K562 (cell line): ENCODE measurements around the gene KCNH2. TPM values are rescaled to one million over a fixed set of nuclear protein-coding genes. Genes with fewer than 3 reads are reported as not detected.

Experiments
- C11orf30 ChIP-seq: fragments of 450-650 bp; IDR thresholded peaks from 2 replicates; pipeline ENCODE4 v1.6.1; 2016; ENCODE audit warnings: low read depth, mild to moderate bottlenecking
- CHD1 ChIP-seq: fragments of 200-600 bp; sonication (generic); IDR thresholded peaks from one replicate; pipeline ENCODE4 v1.6.1; 2012; ENCODE audit warnings: mild to moderate bottlenecking, moderate library complexity, low read length, inconsistent platforms
- FOXK1 ChIP-seq: sonication (generic); formaldehyde crosslinking; IDR thresholded peaks from 2 replicates; pipeline ENCODE4 v1.8.0; 2022; ENCODE audit warnings: missing genetic modification reagents, mild to moderate bottlenecking, borderline replicate concordance
- FOXK2 ChIP-seq, 2 experiments: fragments of 450-650 bp; IDR thresholded peaks in 1 of 2; conservative IDR thresholded peaks in 1 of 2; 2 replicates each; pipeline ENCODE4 v1.6.1; 2016; ENCODE audit warnings: low read depth in 2 of 2, mild to moderate bottlenecking in 1 of 2
- L3MBTL2 ChIP-seq: fragments of 450-650 bp; IDR thresholded peaks from 2 replicates; pipeline ENCODE4 v1.6.1; 2016; ENCODE audit warnings: mild to moderate bottlenecking, moderate library complexity
- NFE2 ChIP-seq: IDR thresholded peaks from 2 replicates; pipeline ENCODE4 v1.6.1; 2014; ENCODE audit warnings: antibody characterized with exemption, low read depth
- NFIC ChIP-seq: fragments of 450-650 bp; IDR thresholded peaks from 2 replicates; pipeline ENCODE4 v1.6.1; 2017; ENCODE audit warnings: mild to moderate bottlenecking, inconsistent platforms
- PPARD ChIP-seq: fragments of 250-450 bp; sonication (Bioruptor Pico); IDR thresholded peaks from 2 replicates; pipeline ENCODE4 v1.8.0; 2022; ENCODE audit warnings: inconsistent platforms, mild to moderate bottlenecking, moderate library complexity
- RAD21 ChIP-seq, 2 experiments: fragments of 250-450 bp in 1 of 2; fragments of 450-650 bp in 1 of 2; sonication (Bioruptor Pico) in 1 of 2; formaldehyde crosslinking in 1 of 2; IDR thresholded peaks in 1 of 2; conservative IDR thresholded peaks in 1 of 2; 2 replicates each; pipeline versions ENCODE4 v1.4.0 to v1.8.0; 2020 to 2022; ENCODE audit warnings: mild to moderate bottlenecking in 2 of 2, moderate library complexity in 1 of 2
- TCF3 ChIP-seq: sonication (generic); formaldehyde crosslinking; IDR thresholded peaks from 2 replicates; pipeline ENCODE4 v1.4.0; 2020; ENCODE audit warnings: mild to moderate bottlenecking, missing genetic modification reagents
- ZBED1 ChIP-seq: IDR thresholded peaks from 2 replicates; pipeline ENCODE4 v1.6.1; 2014
- ZKSCAN8 ChIP-seq: fragments of 200-800 bp; sonication (Bioruptor generic); IDR thresholded peaks from 2 replicates; pipeline ENCODE4 v1.6.1; 2016; ENCODE audit warnings: missing genetic modification characterization, missing compliant biosample characterization
- ZNF561 ChIP-seq: fragments of 450-650 bp; formaldehyde crosslinking; conservative IDR thresholded peaks from 2 replicates; pipeline ENCODE4 v1.4.0; 2020; ENCODE audit warnings: mild to moderate bottlenecking, moderate library complexity
- polyA plus RNA-seq, 8 experiments: library from polyadenylated mRNA; depleted of rRNA in 4 of 8; stranded (reverse) in 5 of 8; unstranded in 3 of 8; fragments of >200 nt; fragmentation: Nextera tagmentation in 2 of 8; fragmentation: Illumina TruSeq in 1 of 8; extraction: Ambion mirVana in 2 of 8; extraction: Trizol in 1 of 8; gene quantifications; 2 replicates each; pipeline versions ENCODE4 v1.2.1 to v1.2.3, GENCODE V29; 2011 to 2014; ENCODE audit warnings: inconsistent platforms in 1 of 8, missing spikeins in 1 of 8
- total RNA-seq, 7 experiments: library from RNA; depleted of rRNA in 6 of 7; stranded (reverse); fragments of >200 nt in 6 of 7; fragmentation: Illumina TruSeq in 2 of 7; extraction: Trizol in 2 of 7; gene quantifications; 2 replicates each; pipeline versions ENCODE4 v1.2.1 to v1.2.3, GENCODE V29; 2011 to 2021; ENCODE audit warnings: low replicate concordance in 1 of 7
- TF ChIP-seq, protein P1 (sequence below): sonication (generic); formaldehyde crosslinking; IDR thresholded peaks from 2 replicates; pipeline ENCODE4 v1.8.1; 2023; ENCODE audit warnings: mild to moderate bottlenecking, missing genetic modification reagents
- TF ChIP-seq, protein P2 (sequence below): IDR thresholded peaks from 2 replicates; pipeline ENCODE4 v1.6.1; 2011; ENCODE audit warnings: borderline replicate concordance, low read depth, mild to moderate bottlenecking, moderate library complexity, low read length; ENCODE audit not compliant: insufficient read depth, poor library complexity, severe bottlenecking
- TF ChIP-seq, protein P3 (sequence below), 2 experiments: IDR thresholded peaks in 1 of 2; conservative IDR thresholded peaks in 1 of 2; 2 replicates each; pipeline ENCODE4 v1.6.1; 2016; ENCODE audit warnings: low read depth in 2 of 2, mild to moderate bottlenecking in 1 of 2, missing compliant biosample characterization in 1 of 2, missing genetic modification characterization in 1 of 2, moderate library complexity in 1 of 2
- TF ChIP-seq, protein P4 (sequence below), 2 experiments: IDR thresholded peaks; 2 replicates each; pipeline ENCODE4 v1.6.1; 2012; ENCODE audit warnings: improper control_type of control experiment in 2 of 2, low read depth in 2 of 2, low read length in 2 of 2, borderline replicate concordance in 1 of 2

Gene KCNH2
- total and polyA plus RNA-seq, 9 of the 15 experiments (the other 6 are each of a cell fraction or from before 2014, with no cell fraction given), result 18.1 to 368 (median 218) TPM

DNA sequence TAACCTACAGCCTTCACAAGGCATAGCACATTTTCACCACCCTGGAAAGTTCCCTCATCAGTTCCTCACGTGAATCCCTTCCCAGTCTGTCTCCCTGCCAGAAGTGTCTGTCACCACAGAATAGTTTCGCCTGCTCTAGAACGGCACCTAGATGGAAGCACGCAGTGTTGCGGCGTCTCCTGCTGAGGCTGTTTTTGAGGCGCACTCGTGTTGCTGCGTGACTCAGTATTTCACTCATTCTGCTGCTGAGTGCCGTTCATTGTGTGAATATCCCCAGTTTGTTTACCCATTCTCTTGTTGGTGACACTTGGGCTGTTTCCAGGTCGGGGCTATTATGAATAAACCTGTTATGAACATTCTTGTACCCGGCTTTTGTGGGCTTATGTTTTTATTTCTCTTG, 25.5 kb upstream of the KCNH2 start (continued):
- TF ChIP-seq ZBED1 (no peak), NFE2 (peak; percentile 86), NFIC (peak; percentile 53), RAD21 (CRISPR knock-in tag; conservative IDR thresholded peaks at IDR 0.05 in 1 of 2, IDR thresholded peaks at IDR 0.05 in 1 of 2) (peak in 1 of 2 experiments; percentile 51; a peak in 2 of 4 replicates), TCF3 (CRISPR knock-in tag) (no peak), ZNF561 (CRISPR knock-in tag) (no peak), PPARD (no peak), CHD1 (no peak), C11orf30 (peak; percentile 75), FOXK1 (CRISPR knock-in tag) (no peak), L3MBTL2 (peak; percentile 81), ZKSCAN8 (CRISPR knock-in tag) (no peak), FOXK2 (conservative IDR thresholded peaks at IDR 0.05 in 1 of 2, IDR thresholded peaks at IDR 0.05 in 1 of 2; ENCODE audit: low read depth in 2 of 2) (peak; percentile 75 to 82; a peak in 3 of 4 replicates)
- TF ChIP-seq, protein P1, sequence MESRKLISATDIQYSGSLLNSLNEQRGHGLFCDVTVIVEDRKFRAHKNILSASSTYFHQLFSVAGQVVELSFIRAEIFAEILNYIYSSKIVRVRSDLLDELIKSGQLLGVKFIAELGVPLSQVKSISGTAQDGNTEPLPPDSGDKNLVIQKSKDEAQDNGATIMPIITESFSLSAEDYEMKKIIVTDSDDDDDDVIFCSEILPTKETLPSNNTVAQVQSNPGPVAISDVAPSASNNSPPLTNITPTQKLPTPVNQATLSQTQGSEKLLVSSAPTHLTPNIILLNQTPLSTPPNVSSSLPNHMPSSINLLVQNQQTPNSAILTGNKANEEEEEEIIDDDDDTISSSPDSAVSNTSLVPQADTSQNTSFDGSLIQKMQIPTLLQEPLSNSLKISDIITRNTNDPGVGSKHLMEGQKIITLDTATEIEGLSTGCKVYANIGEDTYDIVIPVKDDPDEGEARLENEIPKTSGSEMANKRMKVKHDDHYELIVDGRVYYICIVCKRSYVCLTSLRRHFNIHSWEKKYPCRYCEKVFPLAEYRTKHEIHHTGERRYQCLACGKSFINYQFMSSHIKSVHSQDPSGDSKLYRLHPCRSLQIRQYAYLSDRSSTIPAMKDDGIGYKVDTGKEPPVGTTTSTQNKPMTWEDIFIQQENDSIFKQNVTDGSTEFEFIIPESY (CRISPR knock-in tag), result peak; percentile 60; the same call in 1 of the 2 replicates
- TF ChIP-seq, protein P2, sequence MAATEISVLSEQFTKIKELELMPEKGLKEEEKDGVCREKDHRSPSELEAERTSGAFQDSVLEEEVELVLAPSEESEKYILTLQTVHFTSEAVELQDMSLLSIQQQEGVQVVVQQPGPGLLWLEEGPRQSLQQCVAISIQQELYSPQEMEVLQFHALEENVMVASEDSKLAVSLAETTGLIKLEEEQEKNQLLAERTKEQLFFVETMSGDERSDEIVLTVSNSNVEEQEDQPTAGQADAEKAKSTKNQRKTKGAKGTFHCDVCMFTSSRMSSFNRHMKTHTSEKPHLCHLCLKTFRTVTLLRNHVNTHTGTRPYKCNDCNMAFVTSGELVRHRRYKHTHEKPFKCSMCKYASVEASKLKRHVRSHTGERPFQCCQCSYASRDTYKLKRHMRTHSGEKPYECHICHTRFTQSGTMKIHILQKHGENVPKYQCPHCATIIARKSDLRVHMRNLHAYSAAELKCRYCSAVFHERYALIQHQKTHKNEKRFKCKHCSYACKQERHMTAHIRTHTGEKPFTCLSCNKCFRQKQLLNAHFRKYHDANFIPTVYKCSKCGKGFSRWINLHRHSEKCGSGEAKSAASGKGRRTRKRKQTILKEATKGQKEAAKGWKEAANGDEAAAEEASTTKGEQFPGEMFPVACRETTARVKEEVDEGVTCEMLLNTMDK, result no peak
- TF ChIP-seq, protein P3, sequence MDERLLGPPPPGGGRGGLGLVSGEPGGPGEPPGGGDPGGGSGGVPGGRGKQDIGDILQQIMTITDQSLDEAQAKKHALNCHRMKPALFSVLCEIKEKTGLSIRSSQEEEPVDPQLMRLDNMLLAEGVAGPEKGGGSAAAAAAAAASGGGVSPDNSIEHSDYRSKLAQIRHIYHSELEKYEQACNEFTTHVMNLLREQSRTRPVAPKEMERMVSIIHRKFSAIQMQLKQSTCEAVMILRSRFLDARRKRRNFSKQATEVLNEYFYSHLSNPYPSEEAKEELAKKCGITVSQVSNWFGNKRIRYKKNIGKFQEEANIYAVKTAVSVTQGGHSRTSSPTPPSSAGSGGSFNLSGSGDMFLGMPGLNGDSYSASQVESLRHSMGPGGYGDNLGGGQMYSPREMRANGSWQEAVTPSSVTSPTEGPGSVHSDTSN (CRISPR knock-in tag; IDR thresholded peaks at IDR 0.05; ENCODE audit: low read depth), result no peak
- TF ChIP-seq, protein P3 (tag; conservative IDR thresholded peaks at IDR 0.05; ENCODE audit: low read depth), result peak; percentile 62
- TF ChIP-seq, protein P4, sequence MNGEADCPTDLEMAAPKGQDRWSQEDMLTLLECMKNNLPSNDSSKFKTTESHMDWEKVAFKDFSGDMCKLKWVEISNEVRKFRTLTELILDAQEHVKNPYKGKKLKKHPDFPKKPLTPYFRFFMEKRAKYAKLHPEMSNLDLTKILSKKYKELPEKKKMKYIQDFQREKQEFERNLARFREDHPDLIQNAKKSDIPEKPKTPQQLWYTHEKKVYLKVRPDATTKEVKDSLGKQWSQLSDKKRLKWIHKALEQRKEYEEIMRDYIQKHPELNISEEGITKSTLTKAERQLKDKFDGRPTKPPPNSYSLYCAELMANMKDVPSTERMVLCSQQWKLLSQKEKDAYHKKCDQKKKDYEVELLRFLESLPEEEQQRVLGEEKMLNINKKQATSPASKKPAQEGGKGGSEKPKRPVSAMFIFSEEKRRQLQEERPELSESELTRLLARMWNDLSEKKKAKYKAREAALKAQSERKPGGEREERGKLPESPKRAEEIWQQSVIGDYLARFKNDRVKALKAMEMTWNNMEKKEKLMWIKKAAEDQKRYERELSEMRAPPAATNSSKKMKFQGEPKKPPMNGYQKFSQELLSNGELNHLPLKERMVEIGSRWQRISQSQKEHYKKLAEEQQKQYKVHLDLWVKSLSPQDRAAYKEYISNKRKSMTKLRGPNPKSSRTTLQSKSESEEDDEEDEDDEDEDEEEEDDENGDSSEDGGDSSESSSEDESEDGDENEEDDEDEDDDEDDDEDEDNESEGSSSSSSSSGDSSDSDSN (IDR thresholded peaks at IDR 0.05; ENCODE audit: borderline replicate concordance in 1 of 2, low read depth in 2 of 2, low read length in 2 of 2), result 0 out of 4 replicates have a peak, but pooled peaks of 1 of the 2 experiments have one; percentile 49
